Stimulated activated effector memory CD8-positive, alpha-beta T cell treated with anti-CD3 and anti-CD28 coated beads, Interleukin-12 subunit alpha, Interleukin-12 subunit beta, amount 100 ng/mL, for 72 hours (primary cell): ENCODE results near the gene SPOP.

ENCODE experiments used
- ATAC-seq: fragments of 150-1000 bp; cut with Tn5 transposase; 2 replicates; pipeline ENCODE4 v1.10.0; 2021
- DNase-seq, 2 donors: peaks; one replicate each; pipeline ENCODE4 v3.0.0; 2021 to 2022; ENCODE audit warnings: low spot score in 2 of 2
- H3K27ac Mint-ChIP-seq: one replicate; pipeline ENCODE4 v1.8.0; 2022; ENCODE audit warnings: mild to moderate bottlenecking, mixed read lengths
- H3K36me3 Mint-ChIP-seq: one replicate; pipeline ENCODE4 v1.8.0; 2022; ENCODE audit warnings: mild to moderate bottlenecking, mixed read lengths
- H3K4me1 Mint-ChIP-seq: one replicate; pipeline ENCODE4 v1.8.0; 2022; ENCODE audit warnings: mixed read lengths
- H3K4me3 Mint-ChIP-seq: one replicate; pipeline ENCODE4 v1.8.0; 2022; ENCODE audit warnings: mild to moderate bottlenecking, mixed read lengths
- H3K9me3 Mint-ChIP-seq: one replicate; pipeline ENCODE4 v1.8.0; 2022; ENCODE audit warnings: mixed read lengths

The SPOP gene

GRCh38 chr17:49621420-49621819, 56.5 kb downstream of the SPOP start:
- no peak overlapping the region for H3K27ac Mint-ChIP-seq

GRCh38 chr17:49618028-49618611, 59.8 kb downstream of the SPOP start:
- no peak overlapping the region for H3K4me3 Mint-ChIP-seq
- H3K36me3 Mint-ChIP-seq = peaks cover 100% of the 10 kb centered on the region
- DNase-seq (no peak), ATAC-seq (peak; percentile 86)
- H3K9me3 Mint-ChIP-seq = no peaks in the 10 kb centered on the region
- H3K27ac Mint-ChIP-seq = peak overlapping the region; percentile 54
- no peaks in the 10 kb centered on the region for H3K4me1 Mint-ChIP-seq

More at GRCh38 chr17:49621420-49621819, 56.5 kb downstream of the SPOP start:
- DNase-seq (no peak), ATAC-seq (no peak)
- Mint-ChIP-seq H3K4me3 (no peak overlapping the region), H3K36me3 (peaks cover 72% of the 10 kb centered on the region), H3K9me3 (no peaks in the 10 kb centered on the region), H3K4me1 (no peaks in the 10 kb centered on the region)

GRCh38 chr17:49616601-49617131, 61.2 kb downstream of the SPOP start:
- Mint-ChIP-seq H3K36me3 (peaks cover 97% of the 10 kb centered on the region), H3K4me3 (no peak overlapping the region), H3K9me3 (no peaks in the 10 kb centered on the region), H3K4me1 (no peaks in the 10 kb centered on the region), H3K27ac (peak overlapping the region; percentile 59)
- DNase-seq = no peak
- no peak for ATAC-seq

DNA sequence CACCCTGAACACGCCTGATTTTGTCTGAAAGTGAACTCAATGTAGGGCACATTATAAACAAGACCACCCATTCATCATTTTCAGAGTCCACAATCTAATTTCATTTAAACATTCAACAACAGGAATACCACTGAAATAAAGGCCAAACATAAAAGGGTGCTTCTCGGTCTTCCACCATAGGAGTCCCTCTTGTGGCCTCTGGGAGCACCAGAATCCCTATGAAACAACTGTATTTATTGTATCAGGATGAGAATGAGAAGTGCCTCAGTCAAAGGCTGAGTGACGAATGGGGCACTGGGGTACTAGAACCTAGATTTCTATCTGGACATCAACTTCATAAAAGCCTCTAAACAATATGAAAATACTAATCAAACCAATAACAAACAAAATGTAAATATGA, 61.8 kb downstream of the SPOP start:
- Mint-ChIP-seq H3K36me3 (peaks cover 97% of the 10 kb centered on the region), H3K4me3 (no peak overlapping the region), H3K9me3 (no peaks in the 10 kb centered on the region), H3K4me1 (no peaks in the 10 kb centered on the region), H3K27ac (no peak overlapping the region)
- ATAC-seq (no peak), DNase-seq (no peak)

DNA sequence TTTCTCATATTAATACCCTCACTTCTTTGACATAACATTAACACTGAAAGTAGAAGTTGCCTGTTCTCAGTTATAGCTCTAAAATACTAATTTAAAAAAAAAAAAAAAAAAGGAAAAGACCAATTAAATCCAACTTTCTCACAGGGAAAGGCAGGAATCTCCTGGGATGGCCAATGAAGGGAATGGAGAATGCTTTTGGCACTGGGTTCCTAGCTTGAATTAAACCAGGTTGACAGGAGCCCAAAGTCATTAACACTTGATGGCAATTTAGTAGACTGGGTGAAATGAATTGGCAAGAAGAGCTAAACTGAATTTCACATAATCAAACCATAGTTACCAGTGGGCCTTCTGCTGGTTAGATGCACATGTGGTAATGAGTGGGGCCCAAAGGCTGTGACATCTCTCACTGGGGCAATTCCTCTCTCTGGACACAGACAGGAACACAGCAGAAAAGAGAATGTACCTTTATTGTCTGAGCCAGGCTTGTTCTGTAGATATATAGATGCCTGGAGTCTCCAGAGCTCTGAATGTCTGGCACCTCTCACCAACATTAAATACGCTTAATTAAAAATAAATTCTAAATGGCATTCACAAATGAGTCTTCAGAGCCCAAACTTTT, 64.6 kb downstream of the SPOP start:
- no peak overlapping the region for H3K27ac Mint-ChIP-seq
- H3K36me3 Mint-ChIP-seq = peaks cover 97% of the 10 kb centered on the region
- ATAC-seq = no peak
- DNase-seq = no peak
- no peaks in the 10 kb centered on the region for H3K9me3 Mint-ChIP-seq
- no peak overlapping the region for H3K4me3 Mint-ChIP-seq
- no peaks in the 10 kb centered on the region for H3K4me1 Mint-ChIP-seq

GRCh38 chr17:49612726-49613125, 65.2 kb downstream of the SPOP start:
- no peak for DNase-seq
- Mint-ChIP-seq H3K27ac (no peak overlapping the region), H3K4me3 (no peak overlapping the region), H3K9me3 (no peaks in the 10 kb centered on the region), H3K36me3 (peaks cover 97% of the 10 kb centered on the region), H3K4me1 (no peaks in the 10 kb centered on the region)
- ATAC-seq = no peak

GRCh38 chr17:49610883-49611584, 66.9 kb downstream of the SPOP start:
- Mint-ChIP-seq H3K4me1 (no peaks in the 10 kb centered on the region), H3K36me3 (peaks cover 97% of the 10 kb centered on the region), H3K9me3 (no peaks in the 10 kb centered on the region), H3K27ac (peak overlapping the region; percentile 33), H3K4me3 (no peak overlapping the region)
- DNase-seq = no peak
- no peak for ATAC-seq

DNA sequence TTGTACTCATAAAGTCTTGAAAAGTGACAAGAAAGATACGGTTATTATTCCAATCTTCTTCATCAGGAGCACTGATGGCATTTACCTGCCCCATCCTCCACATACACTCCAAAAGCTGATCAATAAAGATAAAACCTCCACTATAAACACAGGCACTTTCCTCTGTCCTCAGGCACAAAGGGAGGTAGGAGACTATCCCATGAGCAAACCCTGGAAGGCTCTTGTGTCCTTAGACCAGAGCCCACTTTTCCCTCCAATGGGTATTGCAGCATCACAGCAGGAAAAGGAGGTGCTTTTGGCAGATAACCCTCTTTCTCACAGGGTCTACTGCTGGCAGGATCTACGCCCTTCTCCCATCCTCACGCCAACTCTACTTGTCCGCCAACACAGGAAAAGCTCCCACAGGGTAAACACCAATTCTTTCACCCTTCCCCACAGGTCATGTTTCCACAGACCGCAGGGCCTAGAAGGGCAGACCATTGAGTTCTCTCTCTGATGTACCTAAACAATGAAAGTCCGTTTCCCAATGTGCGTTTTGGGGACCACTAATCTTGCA, 73.5 kb downstream of the SPOP start:
- no peak for ATAC-seq
- DNase-seq = no peak
- no peaks in the 10 kb centered on the region for H3K9me3 Mint-ChIP-seq
- H3K4me3 Mint-ChIP-seq = no peak overlapping the region
- H3K27ac Mint-ChIP-seq = no peak overlapping the region
- H3K4me1 Mint-ChIP-seq = no peaks in the 10 kb centered on the region
- peaks cover 99% of the 10 kb centered on the region for H3K36me3 Mint-ChIP-seq

DNA sequence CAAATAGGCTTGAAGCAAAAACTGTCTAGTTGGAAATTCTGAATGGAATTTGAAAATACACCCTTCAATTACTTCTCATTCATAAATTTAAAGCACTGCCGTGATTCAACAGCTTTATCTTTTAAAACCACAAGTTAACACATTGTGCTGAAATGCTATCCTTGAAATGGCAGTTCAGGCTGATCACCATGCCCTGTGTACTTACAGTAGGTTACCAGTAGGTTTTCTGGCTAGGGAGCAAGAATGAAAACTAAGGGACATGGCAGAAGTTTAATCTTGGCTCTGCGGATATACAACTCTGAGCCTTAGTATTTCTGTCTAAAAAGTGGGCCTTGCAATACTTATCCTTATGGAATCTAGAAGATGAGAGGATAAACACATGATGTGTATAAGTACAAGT, 74.2 kb downstream of the SPOP start:
- Mint-ChIP-seq H3K9me3 (no peaks in the 10 kb centered on the region), H3K4me1 (no peaks in the 10 kb centered on the region), H3K27ac (no peak overlapping the region), H3K4me3 (no peak overlapping the region), H3K36me3 (peaks cover 99% of the 10 kb centered on the region)
- ATAC-seq (no peak), DNase-seq (no peak)

- H3K4me3 Mint-ChIP-seq = no peak overlapping the region
- DNase-seq (no peak), ATAC-seq (no peak)
- H3K4me1 Mint-ChIP-seq = no peaks in the 10 kb centered on the region
- peak overlapping the region; percentile 1 for H3K27ac Mint-ChIP-seq
- H3K9me3 Mint-ChIP-seq = no peaks in the 10 kb centered on the region
- peaks cover 99% of the 10 kb centered on the region for H3K36me3 Mint-ChIP-seq
Observed at GRCh38 chr17:49603238-49603637, 74.7 kb downstream of the SPOP start.

DNA sequence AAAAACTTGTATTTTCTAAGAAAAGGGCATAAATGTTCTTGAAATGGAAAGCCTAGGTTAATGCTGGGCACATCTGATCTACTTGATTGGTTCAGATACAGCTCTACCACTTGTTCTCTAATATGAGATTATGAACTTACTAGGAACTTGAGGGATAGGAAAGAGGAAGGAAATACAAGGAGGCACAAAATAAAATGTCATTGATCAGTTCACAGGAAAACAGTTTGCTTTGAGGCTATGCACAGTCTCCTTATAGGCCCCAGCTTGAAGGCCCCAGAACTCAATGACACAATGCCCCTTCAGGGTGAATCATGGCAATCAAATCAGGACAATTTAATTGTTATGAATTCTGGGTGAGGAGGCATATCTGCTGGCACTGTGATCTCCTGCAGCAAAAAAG, 75.1 kb downstream of the SPOP start:
- H3K4me3 Mint-ChIP-seq = no peak overlapping the region
- no peaks in the 10 kb centered on the region for H3K4me1 Mint-ChIP-seq
- peaks cover 100% of the 10 kb centered on the region for H3K36me3 Mint-ChIP-seq
- H3K9me3 Mint-ChIP-seq = no peaks in the 10 kb centered on the region
- H3K27ac Mint-ChIP-seq = peak overlapping the region; percentile 1
- no peak for DNase-seq
- ATAC-seq = no peak

DNA sequence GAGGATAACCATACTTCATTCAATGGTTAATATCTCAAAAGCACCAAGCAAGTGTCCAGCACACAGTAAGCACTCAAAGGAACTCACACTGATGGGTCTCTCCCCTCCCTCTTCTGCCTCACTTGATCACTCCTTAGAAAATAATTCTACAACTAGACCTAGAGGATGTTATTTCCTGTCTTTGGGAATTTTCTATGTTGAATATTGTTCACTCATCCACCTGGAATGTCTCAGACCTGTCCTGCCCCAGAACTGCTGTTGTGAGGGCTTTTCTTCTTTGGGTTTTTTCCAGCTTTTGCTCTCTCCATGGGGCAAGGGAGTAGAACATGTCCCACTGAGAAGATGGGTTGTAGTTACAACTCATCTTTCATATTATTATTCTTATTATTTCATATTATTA, 76.9 kb downstream of the SPOP start:
- Mint-ChIP-seq H3K4me1 (no peaks in the 10 kb centered on the region), H3K27ac (no peak overlapping the region), H3K9me3 (no peaks in the 10 kb centered on the region), H3K4me3 (no peak overlapping the region), H3K36me3 (peaks cover 100% of the 10 kb centered on the region)
- DNase-seq (no peak), ATAC-seq (no peak)

- Mint-ChIP-seq H3K36me3 (peaks cover 94% of the 10 kb centered on the region), H3K4me3 (no peak overlapping the region), H3K9me3 (no peaks in the 10 kb centered on the region), H3K27ac (no peak overlapping the region), H3K4me1 (no peaks in the 10 kb centered on the region)
- ATAC-seq (no peak), DNase-seq (no peak)
Observed at GRCh38 chr17:49598918-49599317, 79.0 kb downstream of the SPOP start.

DNA sequence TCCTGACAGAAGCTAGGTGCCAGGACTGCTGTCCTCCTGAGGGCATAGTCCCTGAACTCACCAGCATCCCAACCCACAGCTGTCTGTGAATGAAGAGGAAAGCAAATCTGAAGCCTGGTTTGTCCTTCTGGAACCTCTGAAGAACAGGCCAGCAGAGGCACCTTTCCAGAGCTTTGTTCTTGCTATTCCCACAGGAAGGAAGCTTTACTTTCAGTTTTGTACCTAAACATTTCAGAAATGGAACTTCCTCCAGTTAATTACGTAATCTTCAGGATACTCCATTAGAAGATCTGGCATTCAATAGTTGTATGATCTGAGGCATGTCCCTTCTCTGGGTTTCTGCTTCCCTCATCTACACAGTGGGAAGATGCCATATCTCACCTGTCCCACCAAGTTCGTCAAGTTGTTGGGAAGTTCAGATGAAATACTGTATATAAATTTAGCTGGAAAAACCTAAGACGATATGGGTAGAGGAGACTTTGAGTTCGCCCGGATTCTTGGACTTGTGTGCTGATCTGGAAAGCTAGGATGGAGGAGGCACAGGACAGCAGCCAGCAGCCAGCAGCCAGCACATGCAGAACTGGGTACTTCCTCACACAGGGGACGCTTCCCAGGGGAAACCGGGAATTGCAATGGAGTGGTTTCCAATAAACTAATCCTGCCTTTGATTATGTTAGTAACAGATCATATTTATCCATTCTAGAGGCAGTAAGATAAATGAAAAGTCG, 79.8 kb downstream of the SPOP start:
- H3K27ac Mint-ChIP-seq = no peak overlapping the region
- H3K36me3 Mint-ChIP-seq = peaks cover 92% of the 10 kb centered on the region
- H3K4me1 Mint-ChIP-seq = no peaks in the 10 kb centered on the region
- no peaks in the 10 kb centered on the region for H3K9me3 Mint-ChIP-seq
- ATAC-seq = no peak
- no peak overlapping the region for H3K4me3 Mint-ChIP-seq
- no peak for DNase-seq

- Mint-ChIP-seq H3K4me3 (no peak overlapping the region), H3K9me3 (no peaks in the 10 kb centered on the region), H3K4me1 (no peaks in the 10 kb centered on the region), H3K27ac (peak overlapping the region; percentile 64), H3K36me3 (peaks cover 92% of the 10 kb centered on the region)
- ATAC-seq (no peak), DNase-seq (no peak)
Observed at GRCh38 chr17:49597436-49597835, 80.5 kb downstream of the SPOP start.
